SU-DHL-6 (cell line): Measurements from ENCODE around the gene MRPL20.

ENCODE experiments used
- CTCF ChIP-seq: fragments of 200-600 bp; sonication (generic); IDR thresholded peaks from one replicate; pipeline ENCODE4 v1.5.1; 2017; ENCODE audit warnings: antibody characterized with exemption, mild to moderate bottlenecking, low read length, moderate library complexity; ENCODE audit not compliant: insufficient read depth, poor library complexity, severe bottlenecking
- EZH2phosphoT487 ChIP-seq: fragments of 200-600 bp; sonication (generic), shearing (Covaris generic); conservative IDR thresholded peaks from 2 replicates; pipeline ENCODE4 v1.6.1; 2018; ENCODE audit warnings: mild to moderate bottlenecking, antibody characterized with exemption, low read length, moderate library complexity, mixed read lengths

DNA sequence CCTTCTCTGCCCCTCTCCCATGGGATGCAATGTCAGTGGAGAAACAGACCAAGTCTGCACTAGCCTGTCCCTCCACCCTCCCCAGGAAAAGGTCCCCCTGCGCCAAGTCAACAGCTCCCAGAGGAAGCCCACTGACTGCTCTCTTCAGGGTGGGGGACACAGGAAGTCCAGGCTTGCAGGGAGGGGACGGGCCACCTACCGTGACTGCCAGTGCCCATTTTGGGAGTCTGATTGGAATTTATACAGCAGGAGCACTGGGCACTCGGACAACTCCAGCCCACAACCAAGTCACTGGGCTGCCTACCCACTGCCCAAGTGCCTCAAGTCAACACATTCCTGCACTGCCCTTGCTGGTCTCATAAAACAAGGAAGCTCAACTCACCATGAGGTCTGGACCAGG lies 14.1 kb downstream of the MRPL20 start:
- no peak for TF ChIP-seq CTCF
- no peak for TF ChIP-seq EZH2phosphoT487
